Measurements from ENCODE around the gene HDGFL1. TPM values are rescaled to one million over a fixed set of nuclear protein-coding genes. Genes with fewer than 3 reads are reported as not detected.

HDGFL1 gene
- total and polyA plus RNA-seq, 2 experiments from 2014 or later: not detected

DNA sequence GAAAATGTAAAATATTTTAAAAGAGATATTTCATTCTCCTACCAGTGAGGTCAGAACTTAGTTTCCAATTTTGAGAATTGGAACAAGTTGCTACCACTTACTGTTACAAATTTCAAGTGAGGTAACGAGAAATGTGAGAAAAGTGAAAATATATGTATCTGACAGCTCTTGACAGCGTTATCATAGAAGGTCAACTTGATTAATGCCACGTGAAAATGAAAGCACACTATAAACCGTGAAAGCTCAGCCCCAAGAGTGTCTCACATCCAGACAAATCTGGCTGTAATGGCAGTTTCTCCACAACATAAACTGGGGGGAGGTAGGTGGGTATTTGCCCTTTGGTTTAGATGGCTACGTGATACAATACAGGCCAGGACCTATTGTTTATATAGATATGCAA lies 13.9 kb downstream of the HDGFL1 start (continued):
- TF ChIP-seq, protein P1, sequence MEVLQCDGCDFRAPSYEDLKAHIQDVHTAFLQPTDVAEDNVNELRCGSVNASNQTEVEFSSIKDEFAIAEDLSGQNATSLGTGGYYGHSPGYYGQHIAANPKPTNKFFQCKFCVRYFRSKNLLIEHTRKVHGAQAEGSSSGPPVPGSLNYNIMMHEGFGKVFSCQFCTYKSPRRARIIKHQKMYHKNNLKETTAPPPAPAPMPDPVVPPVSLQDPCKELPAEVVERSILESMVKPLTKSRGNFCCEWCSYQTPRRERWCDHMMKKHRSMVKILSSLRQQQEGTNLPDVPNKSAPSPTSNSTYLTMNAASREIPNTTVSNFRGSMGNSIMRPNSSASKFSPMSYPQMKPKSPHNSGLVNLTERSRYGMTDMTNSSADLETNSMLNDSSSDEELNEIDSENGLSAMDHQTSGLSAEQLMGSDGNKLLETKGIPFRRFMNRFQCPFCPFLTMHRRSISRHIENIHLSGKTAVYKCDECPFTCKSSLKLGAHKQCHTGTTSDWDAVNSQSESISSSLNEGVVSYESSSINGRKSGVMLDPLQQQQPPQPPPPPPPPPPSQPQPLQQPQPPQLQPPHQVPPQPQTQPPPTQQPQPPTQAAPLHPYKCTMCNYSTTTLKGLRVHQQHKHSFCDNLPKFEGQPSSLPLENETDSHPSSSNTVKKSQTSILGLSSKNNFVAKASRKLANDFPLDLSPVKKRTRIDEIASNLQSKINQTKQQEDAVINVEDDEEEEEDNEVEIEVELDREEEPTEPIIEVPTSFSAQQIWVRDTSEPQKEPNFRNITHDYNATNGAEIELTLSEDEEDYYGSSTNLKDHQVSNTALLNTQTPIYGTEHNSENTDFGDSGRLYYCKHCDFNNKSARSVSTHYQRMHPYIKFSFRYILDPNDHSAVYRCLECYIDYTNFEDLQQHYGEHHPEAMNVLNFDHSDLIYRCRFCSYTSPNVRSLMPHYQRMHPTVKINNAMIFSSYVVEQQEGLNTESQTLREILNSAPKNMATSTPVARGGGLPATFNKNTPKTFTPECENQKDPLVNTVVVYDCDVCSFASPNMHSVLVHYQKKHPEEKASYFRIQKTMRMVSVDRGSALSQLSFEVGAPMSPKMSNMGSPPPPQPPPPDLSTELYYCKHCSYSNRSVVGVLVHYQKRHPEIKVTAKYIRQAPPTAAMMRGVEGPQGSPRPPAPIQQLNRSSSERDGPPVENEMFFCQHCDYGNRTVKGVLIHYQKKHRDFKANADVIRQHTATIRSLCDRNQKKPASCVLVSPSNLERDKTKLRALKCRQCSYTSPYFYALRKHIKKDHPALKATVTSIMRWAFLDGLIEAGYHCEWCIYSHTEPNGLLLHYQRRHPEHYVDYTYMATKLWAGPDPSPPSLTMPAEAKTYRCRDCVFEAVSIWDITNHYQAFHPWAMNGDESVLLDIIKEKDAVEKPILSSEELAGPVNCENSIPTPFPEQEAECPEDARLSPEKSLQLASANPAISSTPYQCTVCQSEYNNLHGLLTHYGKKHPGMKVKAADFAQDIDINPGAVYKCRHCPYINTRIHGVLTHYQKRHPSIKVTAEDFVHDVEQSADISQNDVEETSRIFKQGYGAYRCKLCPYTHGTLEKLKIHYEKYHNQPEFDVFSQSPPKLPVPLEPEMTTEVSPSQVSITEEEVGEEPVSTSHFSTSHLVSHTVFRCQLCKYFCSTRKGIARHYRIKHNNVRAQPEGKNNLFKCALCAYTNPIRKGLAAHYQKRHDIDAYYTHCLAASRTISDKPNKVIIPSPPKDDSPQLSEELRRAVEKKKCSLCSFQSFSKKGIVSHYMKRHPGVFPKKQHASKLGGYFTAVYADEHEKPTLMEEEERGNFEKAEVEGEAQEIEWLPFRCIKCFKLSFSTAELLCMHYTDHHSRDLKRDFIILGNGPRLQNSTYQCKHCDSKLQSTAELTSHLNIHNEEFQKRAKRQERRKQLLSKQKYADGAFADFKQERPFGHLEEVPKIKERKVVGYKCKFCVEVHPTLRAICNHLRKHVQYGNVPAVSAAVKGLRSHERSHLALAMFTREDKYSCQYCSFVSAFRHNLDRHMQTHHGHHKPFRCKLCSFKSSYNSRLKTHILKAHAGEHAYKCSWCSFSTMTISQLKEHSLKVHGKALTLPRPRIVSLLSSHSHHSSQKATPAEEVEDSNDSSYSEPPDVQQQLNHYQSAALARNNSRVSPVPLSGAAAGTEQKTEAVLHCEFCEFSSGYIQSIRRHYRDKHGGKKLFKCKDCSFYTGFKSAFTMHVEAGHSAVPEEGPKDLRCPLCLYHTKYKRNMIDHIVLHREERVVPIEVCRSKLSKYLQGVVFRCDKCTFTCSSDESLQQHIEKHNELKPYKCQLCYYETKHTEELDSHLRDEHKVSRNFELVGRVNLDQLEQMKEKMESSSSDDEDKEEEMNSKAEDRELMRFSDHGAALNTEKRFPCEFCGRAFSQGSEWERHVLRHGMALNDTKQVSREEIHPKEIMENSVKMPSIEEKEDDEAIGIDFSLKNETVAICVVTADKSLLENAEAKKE (CRISPR knock-in tag; IDR thresholded peaks at IDR 0.05): no peak
- TF ChIP-seq, protein P2, sequence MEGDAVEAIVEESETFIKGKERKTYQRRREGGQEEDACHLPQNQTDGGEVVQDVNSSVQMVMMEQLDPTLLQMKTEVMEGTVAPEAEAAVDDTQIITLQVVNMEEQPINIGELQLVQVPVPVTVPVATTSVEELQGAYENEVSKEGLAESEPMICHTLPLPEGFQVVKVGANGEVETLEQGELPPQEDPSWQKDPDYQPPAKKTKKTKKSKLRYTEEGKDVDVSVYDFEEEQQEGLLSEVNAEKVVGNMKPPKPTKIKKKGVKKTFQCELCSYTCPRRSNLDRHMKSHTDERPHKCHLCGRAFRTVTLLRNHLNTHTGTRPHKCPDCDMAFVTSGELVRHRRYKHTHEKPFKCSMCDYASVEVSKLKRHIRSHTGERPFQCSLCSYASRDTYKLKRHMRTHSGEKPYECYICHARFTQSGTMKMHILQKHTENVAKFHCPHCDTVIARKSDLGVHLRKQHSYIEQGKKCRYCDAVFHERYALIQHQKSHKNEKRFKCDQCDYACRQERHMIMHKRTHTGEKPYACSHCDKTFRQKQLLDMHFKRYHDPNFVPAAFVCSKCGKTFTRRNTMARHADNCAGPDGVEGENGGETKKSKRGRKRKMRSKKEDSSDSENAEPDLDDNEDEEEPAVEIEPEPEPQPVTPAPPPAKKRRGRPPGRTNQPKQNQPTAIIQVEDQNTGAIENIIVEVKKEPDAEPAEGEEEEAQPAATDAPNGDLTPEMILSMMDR (conservative IDR thresholded peaks at IDR 0.05; ENCODE audit: low read depth in 2 of 2): no peak
- no peak for TF ChIP-seq CREB1 (CRISPR knock-in tag; IDR thresholded peaks at IDR 0.05; ENCODE audit: low read depth)

DNA sequence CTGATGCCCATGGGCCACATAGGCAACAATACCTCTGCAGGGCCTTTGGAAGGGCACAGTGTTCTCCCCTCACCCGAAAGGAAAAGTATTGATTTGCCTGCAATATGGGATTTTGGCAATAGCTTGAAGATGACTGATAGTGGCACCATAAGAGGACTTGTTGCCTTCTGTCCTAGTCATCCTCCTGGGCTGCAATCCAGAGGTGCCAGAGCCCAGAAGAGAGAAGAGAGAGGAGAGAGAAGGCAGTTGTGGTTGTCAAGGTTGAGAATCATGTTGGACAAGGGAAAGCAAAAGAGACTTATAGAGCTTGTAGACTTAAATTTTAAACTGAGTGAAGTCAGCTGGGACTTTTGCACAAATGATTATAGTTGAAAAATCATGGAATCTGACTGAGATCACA lies 14.6 kb downstream of the HDGFL1 start:
- Histone ChIP-seq H3K4me1 (ENCODE audit: insufficient read depth) (peaks cover 28% of the 10 kb centered on the region), H3K4me3 (no peak overlapping the region), H3K79me2 (replicated peaks; ENCODE audit: insufficient read depth) (no peaks in the 10 kb centered on the region), H3K27me3 (ENCODE audit: insufficient read depth) (no peaks in the 10 kb centered on the region), H3K36me3 (ENCODE audit: insufficient read depth) (no peaks in the 10 kb centered on the region), H3F3A (replicated peaks; ENCODE audit: low read depth) (no peaks in the 10 kb centered on the region), H3K27ac (ENCODE audit: low read depth) (no peak overlapping the region), H3K4me2 (no peak overlapping the region), H4K20me1 (replicated peaks; ENCODE audit: insufficient read depth) (no peaks in the 10 kb centered on the region), H3K9me2 (ENCODE audit: insufficient read depth) (peaks cover 4% of the 10 kb centered on the region; the same call in 1 of the 2 replicates), H2AFZ (peak overlapping the region; percentile 23; the same call in 1 of the 2 replicates)
- Mint-ChIP-seq H3K27me3 (ENCODE audit: insufficient read depth, low read depth, poor library complexity) (no peaks in the 10 kb centered on the region), H3K4me3 (no peak overlapping the region), H3K36me3 (ENCODE audit: low read depth) (no peaks in the 10 kb centered on the region), H3K27ac (no peak overlapping the region; the same call in 1 of the 2 replicates), H3K4me1 (peaks cover 43% of the 10 kb centered on the region), H3K9me3 (no peaks in the 10 kb centered on the region)
- ATAC-seq (no peak), DNase-seq (ENCODE audit: low spot score) (no peak)
- no peak for TF ChIP-seq ZNF331 (CRISPR knock-in tag; IDR thresholded peaks at IDR 0.05; ENCODE audit: low read depth)
- TF ChIP-seq EZH2 (IDR thresholded peaks at IDR 0.05; ENCODE audit: low read depth, unreplicated experiment): no peak
- TF ChIP-seq, protein P3, sequence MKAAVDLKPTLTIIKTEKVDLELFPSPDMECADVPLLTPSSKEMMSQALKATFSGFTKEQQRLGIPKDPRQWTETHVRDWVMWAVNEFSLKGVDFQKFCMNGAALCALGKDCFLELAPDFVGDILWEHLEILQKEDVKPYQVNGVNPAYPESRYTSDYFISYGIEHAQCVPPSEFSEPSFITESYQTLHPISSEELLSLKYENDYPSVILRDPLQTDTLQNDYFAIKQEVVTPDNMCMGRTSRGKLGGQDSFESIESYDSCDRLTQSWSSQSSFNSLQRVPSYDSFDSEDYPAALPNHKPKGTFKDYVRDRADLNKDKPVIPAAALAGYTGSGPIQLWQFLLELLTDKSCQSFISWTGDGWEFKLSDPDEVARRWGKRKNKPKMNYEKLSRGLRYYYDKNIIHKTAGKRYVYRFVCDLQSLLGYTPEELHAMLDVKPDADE (IDR thresholded peaks at IDR 0.05): no peak
- no peak for TF ChIP-seq NANOG (IDR thresholded peaks at IDR 0.05; ENCODE audit: borderline replicate concordance)
- no peak for TF ChIP-seq POLR2AphosphoS5 (IDR thresholded peaks at IDR 0.05; ENCODE audit: low read depth)
- TF ChIP-seq EZH2phosphoT487 (IDR thresholded peaks at IDR 0.05; ENCODE audit: unreplicated experiment): no peak
